Spleen (tissue), 11 donors: Measurements from ENCODE around the gene HMCN2. TPM values are rescaled to one million over a fixed set of nuclear protein-coding genes. Genes with fewer than 3 reads are reported as not detected.

Experiments
- DNase-seq: peaks from one replicate; pipeline ENCODE4 v3.0.0-alpha.2; 2020
- H3K27ac ChIP-seq, 8 donors: fragments of 200-600 bp; sonication (generic) in 7 of 8; 1 replicate in 4 of 8; 2 replicates in 4 of 8; pipeline versions ENCODE4 v1.5.0 to v1.8.0; 2016 to 2021; ENCODE audit warnings: inconsistent platforms in 4 of 8, mild to moderate bottlenecking in 4 of 8, moderate library complexity in 1 of 8
- H3K27me3 ChIP-seq, 7 donors: fragments of 200-600 bp; sonication (generic) in 6 of 7; replicated peaks in 1 of 7; 1 replicate in 4 of 7; 2 replicates in 3 of 7; pipeline versions ENCODE4 v1.5.0 to v1.8.0; 2016 to 2021; ENCODE audit warnings: inconsistent platforms in 3 of 7, mild to moderate bottlenecking in 1 of 7
- H3K36me3 ChIP-seq, 6 donors: fragments of 200-600 bp; sonication (generic) in 5 of 6; 1 replicate in 4 of 6; 2 replicates in 2 of 6; pipeline versions ENCODE4 v1.5.0 to v1.8.0; 2016 to 2021; ENCODE audit warnings: inconsistent platforms in 2 of 6
- H3K4me1 ChIP-seq, 6 donors: fragments of 200-600 bp; sonication (generic) in 5 of 6; 1 replicate in 3 of 6; 2 replicates in 3 of 6; pipeline versions ENCODE4 v1.5.0 to v1.8.0; 2016 to 2021; ENCODE audit warnings: inconsistent platforms in 3 of 6
- H3K4me3 ChIP-seq, 8 donors: fragments of 200-600 bp; sonication (generic) in 7 of 8; 1 replicate in 4 of 8; 2 replicates in 4 of 8; pipeline versions ENCODE4 v1.5.0 to v1.8.0; 2016 to 2021; ENCODE audit warnings: inconsistent platforms in 4 of 8, mild to moderate bottlenecking in 4 of 8, moderate library complexity in 2 of 8
- H3K9me3 ChIP-seq, 8 donors: fragments of 200-600 bp; sonication (generic) in 7 of 8; 1 replicate in 4 of 8; 2 replicates in 4 of 8; pipeline versions ENCODE4 v1.5.0 to v1.8.0; 2016 to 2021; ENCODE audit warnings: inconsistent platforms in 4 of 8
- POLR2A ChIP-seq, 3 donors: fragments of 450-650 bp; IDR thresholded peaks; one replicate each; pipeline ENCODE4 v1.5.1; 2017; ENCODE audit warnings: antibody characterized with exemption in 3 of 3, mild to moderate bottlenecking in 1 of 3
- POLR2AphosphoS5 ChIP-seq, 3 donors: sonication (generic); formaldehyde crosslinking; IDR thresholded peaks; one replicate each; pipeline ENCODE4 v1.5.1; 2017; ENCODE audit warnings: antibody characterized with exemption in 3 of 3
- WGBS, 5 donors: extraction: QIAGEN DNeasy Blood & Tissue Kit in 3 of 5; methylation state at CpG; one replicate each; pipeline versions ENCODE4 v1.1.5 to v1.1.7; 2013 to 2018; 5-methylcytosine and 5-hydroxymethylcytosine counted together
- intact Hi-C: fragments of 100-400 bp; cut with DNase I; formaldehyde crosslinking; loops from one replicate; pipeline ENCODE4 v1.15.0; 2023; ENCODE audit warnings: low total_unique reads
- polyA plus RNA-seq, 3 donors: library from polyadenylated mRNA; stranded (reverse); fragments of 200-250 nt; gene quantifications; one replicate each; pipeline ENCODE4 v1.2.1, GENCODE V29; 2013
- total RNA-seq, 7 donors: library from RNA; depleted of rRNA in 3 of 7; stranded (reverse); fragments of >200 nt in 3 of 7; fragmentation: NEBNext Ultra II Directional in 4 of 7; extraction: Animal tissue kit (Norgen Biotek cat#: 25700) in 4 of 7; gene quantifications; one replicate each; pipeline versions ENCODE4 v1.1.0 to v1.2.1, GENCODE V29; 2016 to 2021
- TF ChIP-seq, protein P1 (sequence below), 11 experiments: fragments of 200-600 bp in 7 of 11; fragments of 450-650 bp in 4 of 11; sonication (generic) in 4 of 11; IDR thresholded peaks in 8 of 11; conservative IDR thresholded peaks in 3 of 11; 1 replicate in 7 of 11; 2 replicates in 4 of 11; pipeline versions ENCODE4 v1.4.0 to v1.8.0; 2016 to 2021; ENCODE audit warnings: antibody characterized with exemption in 11 of 11, inconsistent platforms in 4 of 11, mild to moderate bottlenecking in 1 of 11
- donor health status: healthy with polysubstance abuse.
- donor health status: DM: no; HTN: no; CAD: no; lungs with moderate emphysema.
- donor health status: DM: no; HTN: no; CAD: no.
- donor health status: Bipolar disorder and iron deficiency.
- donor health status: healthy.
- donor health status: DM: no; HTN: no; CAD: no.
- donor health status: DM: yes; HTN: yes; CAD: no.

Gene HMCN2
- total and polyA plus RNA-seq, 10 donors: 0.09 to 1.9 (median 0.73) TPM

DNA sequence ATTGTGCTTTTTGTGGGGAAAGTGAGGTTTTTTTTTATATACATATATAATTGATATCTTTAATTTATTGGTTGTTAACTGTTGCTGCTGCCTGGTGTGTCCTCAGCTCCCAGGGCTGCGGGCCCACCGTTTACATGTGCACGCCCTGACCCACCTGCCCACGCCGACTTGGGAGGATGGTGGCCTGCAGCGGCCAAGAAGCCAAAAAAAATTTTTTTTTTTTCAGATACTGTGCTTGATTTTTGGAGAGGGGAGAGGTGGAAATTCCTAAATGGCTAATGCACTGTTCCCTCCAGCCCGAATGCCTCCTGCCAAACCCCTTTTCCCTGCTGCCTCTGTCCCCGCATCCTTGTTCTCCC lies 32.0 kb upstream of the HMCN2 start:
- H3K36me3 ChIP-seq: no peaks in the 10 kb centered on the region
- DNase-seq: peak; percentile 27
- intact Hi-C loops: no loop called here
- 91 to 97% (median 94%) methylated on average over 8 of the region's 8 CpGs for WGBS, 5 donors
- peaks cover 5 to 11% (median 9%) of the 10 kb centered on the region in 6 donors for H3K4me1 ChIP-seq
- H3K27me3 ChIP-seq: peaks cover 0 to 19% (median 0%) of the 10 kb centered on the region in 7 donors
- H3K4me3 ChIP-seq: no peak overlapping the region
- no peak for TF ChIP-seq POLR2A (IDR thresholded peaks at IDR 0.05)
- TF ChIP-seq, protein P1, sequence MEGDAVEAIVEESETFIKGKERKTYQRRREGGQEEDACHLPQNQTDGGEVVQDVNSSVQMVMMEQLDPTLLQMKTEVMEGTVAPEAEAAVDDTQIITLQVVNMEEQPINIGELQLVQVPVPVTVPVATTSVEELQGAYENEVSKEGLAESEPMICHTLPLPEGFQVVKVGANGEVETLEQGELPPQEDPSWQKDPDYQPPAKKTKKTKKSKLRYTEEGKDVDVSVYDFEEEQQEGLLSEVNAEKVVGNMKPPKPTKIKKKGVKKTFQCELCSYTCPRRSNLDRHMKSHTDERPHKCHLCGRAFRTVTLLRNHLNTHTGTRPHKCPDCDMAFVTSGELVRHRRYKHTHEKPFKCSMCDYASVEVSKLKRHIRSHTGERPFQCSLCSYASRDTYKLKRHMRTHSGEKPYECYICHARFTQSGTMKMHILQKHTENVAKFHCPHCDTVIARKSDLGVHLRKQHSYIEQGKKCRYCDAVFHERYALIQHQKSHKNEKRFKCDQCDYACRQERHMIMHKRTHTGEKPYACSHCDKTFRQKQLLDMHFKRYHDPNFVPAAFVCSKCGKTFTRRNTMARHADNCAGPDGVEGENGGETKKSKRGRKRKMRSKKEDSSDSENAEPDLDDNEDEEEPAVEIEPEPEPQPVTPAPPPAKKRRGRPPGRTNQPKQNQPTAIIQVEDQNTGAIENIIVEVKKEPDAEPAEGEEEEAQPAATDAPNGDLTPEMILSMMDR (IDR thresholded peaks at IDR 0.05 in 8 of 11, conservative IDR thresholded peaks at IDR 0.05 in 3 of 11): no peak
- no peak for TF ChIP-seq POLR2AphosphoS5 (IDR thresholded peaks at IDR 0.05)
- H3K27ac ChIP-seq: no peak overlapping the region
- peaks cover 0 to 2% (median 1%) of the 10 kb centered on the region in 8 donors for H3K9me3 ChIP-seq

DNA sequence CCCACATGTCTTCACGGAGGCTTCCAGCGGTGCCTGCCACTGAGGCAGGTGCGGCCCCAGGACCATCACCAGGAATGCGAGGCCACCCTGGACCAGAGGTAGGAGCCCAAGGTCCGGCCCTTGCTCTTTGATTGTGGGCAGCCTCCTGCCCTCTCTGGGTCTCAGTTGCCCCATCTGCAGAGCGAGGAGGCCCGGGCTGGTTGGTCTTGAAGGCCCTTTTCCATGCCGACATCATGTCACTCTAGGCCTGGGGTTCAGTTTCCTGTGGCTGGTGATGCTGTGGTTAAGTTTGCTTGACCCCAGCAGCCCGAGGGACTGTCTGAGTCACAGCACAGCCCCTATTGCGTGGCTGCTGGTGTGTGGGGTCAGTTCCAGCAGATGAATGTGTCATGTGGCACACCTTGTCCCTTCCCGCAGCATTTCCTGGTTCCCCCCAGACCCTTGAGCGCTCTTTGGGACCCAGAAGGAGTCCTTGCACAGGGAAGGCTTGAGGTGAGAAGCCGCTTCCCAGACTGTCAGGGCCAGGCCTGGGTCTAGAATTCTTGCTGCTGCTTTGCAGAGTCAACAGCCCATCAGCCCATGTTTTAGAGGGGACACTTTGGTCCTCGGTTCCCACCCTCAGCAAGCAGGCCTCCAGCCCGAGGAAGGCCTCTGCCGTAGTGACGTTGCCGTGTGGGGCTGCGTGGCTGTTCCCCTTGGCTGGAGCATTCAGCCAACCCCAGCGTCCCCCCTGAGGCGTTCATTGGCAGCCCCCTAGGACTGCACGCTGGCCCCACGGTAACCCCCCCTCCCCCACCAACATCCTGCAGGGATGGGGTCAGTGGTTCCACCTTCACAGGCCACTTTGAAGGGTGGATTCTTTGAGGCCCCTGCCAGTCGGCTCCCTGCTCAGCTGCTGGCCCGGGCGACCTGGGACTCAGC lies 31.0 kb upstream of the HMCN2 start:
- TF ChIP-seq POLR2A (IDR thresholded peaks at IDR 0.05): no peak
- TF ChIP-seq POLR2AphosphoS5 (IDR thresholded peaks at IDR 0.05): no peak
- TF ChIP-seq, protein P1 (IDR thresholded peaks at IDR 0.05 in 8 of 11, conservative IDR thresholded peaks at IDR 0.05 in 3 of 11): no peak
- peak; percentile 55 for DNase-seq
- H3K4me3 ChIP-seq: no peak overlapping the region
- peaks cover 5 to 17% (median 13%) of the 10 kb centered on the region in 6 donors for H3K4me1 ChIP-seq
- no peak overlapping the region for H3K27ac ChIP-seq
- intact Hi-C loops: loop anchor here (2.0 kb wide), 1 partner anchor 128 kb away; no protein-coding TSS in a partner anchor
- H3K36me3 ChIP-seq: no peaks in the 10 kb centered on the region
- WGBS, 5 donors: 85 to 94% (median 89%) methylated on average over 18 to 26 of the region's 26 CpGs
- H3K9me3 ChIP-seq: no peaks in the 10 kb centered on the region
- peaks cover 0 to 19% (median 0%) of the 10 kb centered on the region in 7 donors for H3K27me3 ChIP-seq

DNA sequence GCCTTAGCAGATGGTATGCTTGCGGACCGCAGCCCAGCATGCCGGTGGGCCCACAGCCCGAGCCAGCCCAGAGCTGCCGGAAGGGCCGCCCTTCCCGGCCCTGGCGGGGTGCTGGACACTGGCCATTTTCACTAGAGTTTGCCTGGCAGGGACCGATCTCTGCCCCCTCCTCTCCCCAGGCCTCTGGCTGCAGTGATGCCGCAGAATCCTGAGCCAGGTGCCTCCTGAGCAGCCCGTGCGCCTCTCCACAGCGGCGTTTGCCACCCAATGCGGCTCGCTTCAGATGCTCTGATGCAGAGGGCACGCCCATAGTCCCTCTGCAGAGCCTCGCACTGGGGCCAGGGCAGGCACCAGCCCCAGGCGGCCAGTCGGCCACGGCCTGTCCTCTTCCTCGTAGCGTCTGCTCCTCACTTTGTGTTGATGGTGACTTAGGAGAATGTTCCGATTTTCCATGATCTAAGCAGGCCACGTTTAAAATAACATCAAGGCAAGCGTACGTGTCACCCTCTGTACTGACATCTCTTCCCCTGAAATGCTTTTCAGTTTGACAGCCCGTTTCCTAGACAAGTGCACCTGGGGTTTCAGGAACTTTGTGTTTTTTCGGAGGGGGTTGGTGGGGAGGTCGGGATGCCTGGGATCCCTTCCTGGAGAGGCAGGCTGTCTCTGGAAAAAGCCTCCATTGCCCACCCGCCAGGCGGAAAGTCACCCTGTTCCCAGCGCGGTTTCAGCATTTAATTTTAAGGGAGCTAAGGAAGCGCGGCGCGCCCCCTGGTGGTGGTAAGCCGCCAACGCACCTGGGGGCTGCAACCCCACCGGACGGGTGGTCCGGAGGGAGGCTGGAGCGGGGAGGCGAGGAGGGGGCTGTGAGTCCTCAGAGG lies 29.8 kb upstream of the HMCN2 start:
- H3K4me3 ChIP-seq: peak overlapping the region in 1 of 8 donors; percentile 11
- peaks cover 10 to 29% (median 24%) of the 10 kb centered on the region in 6 donors for H3K4me1 ChIP-seq
- H3K27ac ChIP-seq: no peak overlapping the region
- 43 to 56% (median 50%) methylated on average over 33 to 45 of the region's 45 CpGs for WGBS, 5 donors
- peak; percentile 92 for DNase-seq
- intact Hi-C loops: loop anchor here (2.0 kb wide), 1 partner anchor 129 kb away; no protein-coding TSS in a partner anchor
- H3K9me3 ChIP-seq: no peaks in the 10 kb centered on the region
- H3K27me3 ChIP-seq: peaks cover 0 to 19% (median 0%) of the 10 kb centered on the region in 7 donors
- H3K36me3 ChIP-seq: no peaks in the 10 kb centered on the region
- TF ChIP-seq, protein P1 (IDR thresholded peaks at IDR 0.05 in 8 of 11, conservative IDR thresholded peaks at IDR 0.05 in 3 of 11): peak; percentile 92 to 99 (median 95)
- TF ChIP-seq POLR2AphosphoS5 (IDR thresholded peaks at IDR 0.05) (peak in 2 of 3 donors; percentile 39 to 61), POLR2A (IDR thresholded peaks at IDR 0.05) (no peak)
